GM12878 (cell line): ENCODE data around the gene BEND7. TPM values are rescaled to one million over a fixed set of nuclear protein-coding genes. Genes with fewer than 3 reads are reported as not detected.

Experiments
- ATAC-seq: fragments of 200-7000 bp; cut with Tn5 transposase; 3 replicates; pipeline ENCODE4 v1.9.1; 2020; ENCODE audit warnings: mild to moderate bottlenecking, moderate library complexity
- BruUV-seq: library from RNA; stranded (reverse); fragments of 400-500 nt; replicated peaks from 2 replicates; lab custom pipeline; 2021; lab: Mats Ljungman, UMichigan
- CTCF ChIA-PET: fragments of 300-600 bp; sonication (Branson Sonifier 250); formaldehyde crosslinking; extraction: SDS; loops from one replicate; lab custom pipeline; 2021; ENCODE audit warnings: inconsistent platforms; lab: Yijun Ruan, JAX
- POLR2A ChIA-PET: fragments of 350-600 bp; formaldehyde crosslinking; extraction: SDS; loops from one replicate; lab custom pipeline; 2021; ENCODE audit warnings: inconsistent platforms; lab: Charles Lee
- RAD21 ChIA-PET: fragments of 300-600 bp; sonication (Branson Sonifier 250); formaldehyde crosslinking; loops from one replicate; lab custom pipeline; 2023; ENCODE audit warnings: antibody characterized with exemption; ENCODE audit not compliant: unreplicated experiment; lab: Charles Lee
- SMC1A ChIA-PET: fragments of 300-600 bp; sonication (Branson Sonifier 250); formaldehyde crosslinking; loops from one replicate; lab custom pipeline; 2023; ENCODE audit not compliant: unreplicated experiment, uncharacterized antibody; lab: Charles Lee
- DNase-seq: peaks from one replicate; pipeline ENCODE4 v3.0.0-alpha.2; 2011; ENCODE audit warnings: low read depth, low spot score
- FAIRE-seq: peaks from 3 replicates; lab custom pipeline; 2011; peaks lifted over from hg19 to GRCh38; lab: Jason Lieb, UNC
- H2AFZ ChIP-seq: 2 replicates; pipeline ENCODE4 v1.6.0; 2011; ENCODE audit warnings: low read depth, low read length, control low read depth; ENCODE audit not compliant: control insufficient read depth
- H3K27ac ChIP-seq: 2 replicates; pipeline ENCODE4 v1.5.1; 2011; ENCODE audit warnings: control low read depth; ENCODE audit not compliant: control insufficient read depth, insufficient read depth
- H3K27me3 ChIP-seq, 2 experiments: replicated peaks in 1 of 2; 2 replicates each; pipeline versions ENCODE4 v1.6.0 to v1.6.1; 2011; ENCODE audit warnings: low read length in 1 of 2; ENCODE audit not compliant: control insufficient read depth in 2 of 2, insufficient read depth in 2 of 2
- H3K36me3 ChIP-seq, 2 experiments: 2 replicates each; pipeline ENCODE4 v1.5.1; 2011; ENCODE audit warnings: low read length in 1 of 2; ENCODE audit not compliant: control insufficient read depth in 2 of 2, insufficient read depth in 2 of 2
- H3K4me1 ChIP-seq: 2 replicates; pipeline ENCODE4 v1.6.1; 2011; ENCODE audit warnings: mild to moderate bottlenecking, low read length, moderate library complexity, mixed read lengths; ENCODE audit not compliant: control insufficient read depth, insufficient read depth
- H3K4me2 ChIP-seq: 2 replicates; pipeline ENCODE4 v1.6.0; 2011; ENCODE audit warnings: control low read depth; ENCODE audit not compliant: control insufficient read depth, insufficient read depth
- H3K4me3 ChIP-seq: fragments of 200-600 bp; sonication (generic); 2 replicates; pipeline ENCODE4 v1.5.1; 2016
- H3K79me2 ChIP-seq: 2 replicates; pipeline ENCODE4 v1.6.0; 2011; ENCODE audit warnings: low read length; ENCODE audit not compliant: control insufficient read depth, insufficient read depth
- H3K9ac ChIP-seq: 2 replicates; pipeline ENCODE4 v1.8.0; 2011; ENCODE audit warnings: low read length, control low read depth, mixed read lengths; ENCODE audit not compliant: control insufficient read depth, insufficient read depth
- H3K9me3 ChIP-seq: replicated peaks from 3 replicates; pipeline ENCODE4 v1.5.1; 2011; ENCODE audit warnings: mild to moderate bottlenecking, low read length; ENCODE audit not compliant: control insufficient read depth, insufficient read depth
- H4K20me1 ChIP-seq: 2 replicates; pipeline ENCODE4 v1.6.0; 2011; ENCODE audit not compliant: control insufficient read depth, insufficient read depth
- ATF3 ChIP-seq: IDR thresholded peaks from 2 replicates; pipeline ENCODE4 v1.6.1; 2011; ENCODE audit warnings: low read depth, mild to moderate bottlenecking, low read length, moderate library complexity, borderline replicate concordance; ENCODE audit errors: extremely low read depth
- CBFB ChIP-seq: IDR thresholded peaks from 2 replicates; pipeline ENCODE4 v1.6.1; 2016; ENCODE audit warnings: antibody characterized with exemption, low read depth
- E2F4 ChIP-seq: IDR thresholded peaks from 2 replicates; pipeline ENCODE4 v1.6.1; 2012; ENCODE audit warnings: low read depth, low read length, improper control_type of control experiment
- EZH2 ChIP-seq: IDR thresholded peaks from 2 replicates; pipeline ENCODE4 v1.6.1; 2012; ENCODE audit warnings: low read depth, mild to moderate bottlenecking, control low read depth, inconsistent platforms, low read length, borderline replicate concordance; ENCODE audit not compliant: control insufficient read depth
- FOXM1 ChIP-seq: IDR thresholded peaks from 2 replicates; pipeline ENCODE4 v1.6.1; 2012; ENCODE audit warnings: low read depth, mild to moderate bottlenecking, inconsistent platforms, low read length, moderate library complexity
- HCFC1 ChIP-seq: fragments of 150-350 bp; IDR thresholded peaks from 2 replicates; pipeline ENCODE4 v1.6.1; 2014; ENCODE audit warnings: low read length
- HDGF ChIP-seq: fragments of 450-650 bp; IDR thresholded peaks from 2 replicates; pipeline ENCODE4 v1.6.1; 2016; ENCODE audit warnings: antibody characterized with exemption
- MTA2 ChIP-seq: fragments of 450-650 bp; IDR thresholded peaks from 2 replicates; pipeline ENCODE4 v1.6.1; 2016; ENCODE audit warnings: low read depth, mild to moderate bottlenecking, moderate library complexity
- NR2C1 ChIP-seq: fragments of 450-650 bp; IDR thresholded peaks from 2 replicates; pipeline ENCODE4 v1.6.1; 2017; ENCODE audit warnings: antibody characterized with exemption, mild to moderate bottlenecking, moderate library complexity
- RBBP5 ChIP-seq: fragments of 200-600 bp; sonication (generic); conservative IDR thresholded peaks from 2 replicates; pipeline ENCODE4 v1.6.1; 2016
- RFX5 ChIP-seq: IDR thresholded peaks from 2 replicates; pipeline ENCODE4 v1.6.1; 2011; ENCODE audit warnings: low read depth, low read length, improper control_type of control experiment
- RUNX3 ChIP-seq: IDR thresholded peaks from 2 replicates; pipeline ENCODE4 v1.6.1; 2012; ENCODE audit warnings: low read length, inconsistent platforms
- SMC3 ChIP-seq: IDR thresholded peaks from 2 replicates; pipeline ENCODE4 v1.6.1; 2011; ENCODE audit warnings: low read length, improper control_type of control experiment, borderline replicate concordance
- SRF ChIP-seq, 2 experiments: IDR thresholded peaks; 2 replicates each; pipeline ENCODE4 v1.6.1; 2011; ENCODE audit warnings: low read depth in 2 of 2, low read length in 2 of 2, mild to moderate bottlenecking in 1 of 2, moderate library complexity in 1 of 2
- TBL1XR1 ChIP-seq: IDR thresholded peaks from 2 replicates; pipeline ENCODE4 v1.6.1; 2012; ENCODE audit warnings: low read depth, low read length, improper control_type of control experiment
- TCF12 ChIP-seq: IDR thresholded peaks from 2 replicates; pipeline ENCODE4 v1.6.1; 2011; ENCODE audit warnings: low read depth, mild to moderate bottlenecking, low read length
- ZBED1 ChIP-seq: IDR thresholded peaks from 2 replicates; pipeline ENCODE4 v1.6.1; 2016; ENCODE audit warnings: borderline replicate concordance
- ZBTB11 ChIP-seq: fragments of 450-650 bp; formaldehyde crosslinking; IDR thresholded peaks from 2 replicates; pipeline ENCODE4 v1.5.0; 2022; ENCODE audit warnings: mild to moderate bottlenecking, missing genetic modification characterization
- ZNF274 ChIP-seq: IDR thresholded peaks from one replicate; pipeline ENCODE4 v1.8.0; 2011; ENCODE audit not compliant: insufficient read length, insufficient read depth
- WGBS: methylation state at CpG from one replicate; pipeline ENCODE4 v1.1.6; 2016; ENCODE audit warnings: low lambda C conversion rate; ENCODE audit not compliant: insufficient replicate concordance, insufficient coverage; ENCODE audit errors: missing lambda C conversion rate; 5-methylcytosine and 5-hydroxymethylcytosine counted together
- in situ Hi-C: fragments of 300-500 bp; cut with MboI; formaldehyde crosslinking; loops from 9 replicates; pipeline ENCODE4 v1.14.3; 2018; ENCODE audit warnings: mixed read lengths
- intact Hi-C: fragments of 100-400 bp; cut with micrococcal nuclease; formaldehyde crosslinking; loops from one replicate; pipeline ENCODE4 v1.14.2; 2022; ENCODE audit not compliant: unreplicated experiment
- polyA plus RNA-seq, 11 experiments: library from polyadenylated mRNA; depleted of rRNA in 4 of 11; unstranded in 6 of 11; stranded (reverse) in 5 of 11; fragments of >200 nt; fragmentation: Nextera tagmentation in 4 of 11; fragmentation: Illumina TruSeq in 1 of 11; extraction: Ambion mirVana in 4 of 11; extraction: Trizol in 1 of 11; gene quantifications; 1 replicate in 1 of 11; 2 replicates in 10 of 11; pipeline versions ENCODE4 v1.2.1 to v1.2.3, GENCODE V29; 2011 to 2016; ENCODE audit warnings: inconsistent platforms in 2 of 11, missing spikeins in 2 of 11, low read depth in 1 of 11
- total RNA-seq, 4 experiments: library from RNA; depleted of rRNA in 3 of 4; stranded (reverse); fragments of >200 nt in 3 of 4; fragmentation: Illumina TruSeq in 1 of 4; extraction: Trizol in 1 of 4; gene quantifications; 2 replicates each; pipeline versions ENCODE4 v1.2.1 to v1.2.3, GENCODE V29; 2013 to 2021

BEND7 gene
- total and polyA plus RNA-seq, 10 of the 15 experiments (the other 5 are each of a cell fraction or from before 2014, with no cell fraction given): not detected

- intact Hi-C loops (no loop called here), in situ Hi-C loops (no loop called here)
- H3K27ac ChIP-seq: no peak overlapping the region
- no peaks in the 10 kb centered on the region for H3K36me3 ChIP-seq
- TF ChIP-seq ZBED1 (no peak), TBL1XR1 (no peak), NR2C1 (no peak), ZBTB11 (CRISPR knock-in tag) (no peak), ZNF274 (no peak), RUNX3 (no peak), FOXM1 (no peak), CBFB (no peak), MTA2 (no peak), E2F4 (no peak), SMC3 (no peak), RFX5 (no peak), RBBP5 (no peak), ATF3 (no peak), HDGF (no peak), TCF12 (no peak), SRF (IDR thresholded peaks at IDR 0.05; ENCODE audit: low read depth in 2 of 2, low read length in 2 of 2) (no peak), HCFC1 (no peak), EZH2 (no peak)
- CTCF ChIA-PET: interaction anchor here (1.5 to 1.6 kb wide), 2 partner anchors 8 to 10 kb away, joined by 3 to 4 read pairs; no protein-coding TSS in a partner anchor
- no peaks in the 10 kb centered on the region for H3K4me1 ChIP-seq
- no peak overlapping the region for H2AFZ ChIP-seq
- POLR2A ChIA-PET: no interaction called here
- H3K4me2 ChIP-seq: no peak overlapping the region
- H3K9ac ChIP-seq: no peak overlapping the region
- no peak for DNase-seq
- no peaks in the 10 kb centered on the region for H3K79me2 ChIP-seq
- 24% methylated on average over 10 of the region's 10 CpGs for WGBS
- no peak for FAIRE-seq
- peaks cover 11% of the 10 kb centered on the region in 2 experiments for H3K27me3 ChIP-seq
- no TSS peak for BruUV-seq
- SMC1A ChIA-PET: interaction anchor here (1.6 kb wide), 1 partner anchor 10 kb away, joined by 6 read pairs; no protein-coding TSS in a partner anchor
- ATAC-seq: no peak
- H3K4me3 ChIP-seq: no peak overlapping the region
- no peaks in the 10 kb centered on the region for H4K20me1 ChIP-seq
- RAD21 ChIA-PET: no interaction called here
- no peaks in the 10 kb centered on the region for H3K9me3 ChIP-seq
These were observed 1.6 kb downstream of the BEND7 start for GRCh38 chr10:13526948-13527863.
